ENCODE results near the gene MOB1B. TPM values are rescaled to one million over a fixed set of nuclear protein-coding genes. Genes with fewer than 3 reads are reported as not detected.
"Not testable (repeated sequence)": the region's sequence is repeated elsewhere in the genome, so short reads cannot be mapped to it uniquely, and the experiment has no call there.

The MOB1B gene
- polyA plus RNA-seq, 1 experiment = 5.6 TPM

GRCh38 chr4:71008196-71008595 is 106.0 kb downstream of the MOB1B start:
- ChIA-PET CTCF (interaction anchor here (0.7 to 1.5 kb wide), 2 partner anchors 12 to 356 kb away, joined by 4 read pairs; no protein-coding TSS in a partner anchor), POLR2A (no interaction called here)
- no peak for DNase-seq (ENCODE audit: low read depth)
- no peak for TF ChIP-seq CTCF (IDR thresholded peaks at IDR 0.05; ENCODE audit: insufficient read depth, low read depth, low read length)
- no peaks in the 10 kb centered on the region for H3K36me3 ChIP-seq (ENCODE audit: control insufficient read depth, insufficient read depth, low read length)
- no peaks in the 10 kb centered on the region for H3K27me3 ChIP-seq (ENCODE audit: control insufficient read depth, insufficient read depth, low read length)
- no peak overlapping the region for H3K4me3 ChIP-seq (ENCODE audit: low read depth, low read length)

- Histone ChIP-seq H3K27me3 (ENCODE audit: control insufficient read depth, insufficient read depth, low read length) (no peaks in the 10 kb centered on the region), H3K4me3 (ENCODE audit: low read depth, low read length) (no peak overlapping the region), H3K36me3 (ENCODE audit: control insufficient read depth, insufficient read depth, low read length) (no peaks in the 10 kb centered on the region)
- CTCF ChIA-PET = interaction anchor here (0.6 to 2.1 kb wide), 3 partner anchors 13 to 357 kb away, joined by 3 to 7 read pairs (median 4); no protein-coding TSS in a partner anchor
- POLR2A ChIA-PET = interaction anchor here (0.6 kb wide), 1 partner anchor 267 kb away, joined by 3 read pairs; no protein-coding TSS in a partner anchor
- no peak for DNase-seq (ENCODE audit: low read depth)
- no peak for TF ChIP-seq CTCF (IDR thresholded peaks at IDR 0.05; ENCODE audit: insufficient read depth, low read depth, low read length)
Observed at GRCh38 chr4:71009086-71009485, 106.9 kb downstream of the MOB1B start.

GRCh38 chr4:71009890-71010588 is 107.9 kb downstream of the MOB1B start:
- DNase-seq (ENCODE audit: low read depth) = no peak
- TF ChIP-seq CTCF (IDR thresholded peaks at IDR 0.05; ENCODE audit: insufficient read depth, low read depth, low read length) = peak; percentile 66
- CTCF ChIA-PET = interaction anchor here (0.6 to 2.1 kb wide), 9 partner anchors 9 to 360 kb away, joined by 3 to 7 read pairs (median 6); no protein-coding TSS in a partner anchor
- Histone ChIP-seq H3K36me3 (ENCODE audit: control insufficient read depth, insufficient read depth, low read length) (no peaks in the 10 kb centered on the region), H3K4me3 (ENCODE audit: low read depth, low read length) (no peak overlapping the region), H3K27me3 (ENCODE audit: control insufficient read depth, insufficient read depth, low read length) (no peaks in the 10 kb centered on the region)
- POLR2A ChIA-PET = interaction anchor here (0.6 kb wide), 4 partner anchors 8 to 1331 kb away, joined by 3 to 6 read pairs (median 4); partner anchors contain the start of gene GRSF1

GRCh38 chr4:71011451-71011850 is 109.3 kb downstream of the MOB1B start:
- ChIA-PET POLR2A (no interaction called here), CTCF (interaction anchor here (0.6 kb wide), 1 partner anchor 355 kb away, joined by 3 read pairs; no protein-coding TSS in a partner anchor)

GRCh38 chr4:71017391-71017790 is 115.2 kb downstream of the MOB1B start:
- DNase-seq (ENCODE audit: low read depth); H3K4me3 ChIP-seq (ENCODE audit: low read depth, low read length); H3K27me3 ChIP-seq (ENCODE audit: control insufficient read depth, insufficient read depth, low read length); POLR2A ChIA-PET; H3K36me3 ChIP-seq (ENCODE audit: control insufficient read depth, insufficient read depth, low read length); CTCF ChIA-PET: not testable (repeated sequence)

More at GRCh38 chr4:71011451-71011850, 109.3 kb downstream of the MOB1B start:
- no peak for TF ChIP-seq CTCF (IDR thresholded peaks at IDR 0.05; ENCODE audit: insufficient read depth, low read depth, low read length)
- DNase-seq (ENCODE audit: low read depth) = no peak
- no peaks in the 10 kb centered on the region for H3K27me3 ChIP-seq (ENCODE audit: control insufficient read depth, insufficient read depth, low read length)
- no peaks in the 10 kb centered on the region for H3K36me3 ChIP-seq (ENCODE audit: control insufficient read depth, insufficient read depth, low read length)
- H3K4me3 ChIP-seq (ENCODE audit: low read depth, low read length) = no peak overlapping the region

Measured in BJ (cell line).